Thyroid gland (tissue), 4 donors: Measurements from ENCODE around the gene DEPP1. TPM values are rescaled to one million over a fixed set of nuclear protein-coding genes. Genes with fewer than 3 reads are reported as not detected.
"Not testable (repeated sequence)": the region's sequence is repeated elsewhere in the genome, so short reads cannot be mapped to it uniquely, and the experiment has no call there.

Experiments used
- DNase-seq, 2 donors: peaks; one replicate each; pipeline ENCODE4 v3.0.0-alpha.2; 2019
- H3K27ac ChIP-seq, 3 donors: fragments of 200-600 bp; sonication (generic); 1 replicate in 2 of 3; 2 replicates in 1 of 3; pipeline ENCODE4 v1.5.1; 2016 to 2019; ENCODE audit warnings: mild to moderate bottlenecking in 1 of 3, moderate library complexity in 1 of 3
- H3K27me3 ChIP-seq: fragments of 200-600 bp; sonication (generic); one replicate; pipeline ENCODE4 v1.5.1; 2019
- H3K36me3 ChIP-seq, 2 donors: fragments of 200-600 bp; sonication (generic); one replicate each; pipeline ENCODE4 v1.5.1; 2016 to 2019
- H3K4me1 ChIP-seq, 2 donors: fragments of 200-600 bp; sonication (generic); one replicate each; pipeline ENCODE4 v1.5.1; 2017 to 2019
- H3K4me3 ChIP-seq, 3 donors: fragments of 200-600 bp; sonication (generic); replicated peaks in 1 of 3; 1 replicate in 2 of 3; 2 replicates in 1 of 3; pipeline ENCODE4 v1.5.1; 2016; ENCODE audit warnings: mild to moderate bottlenecking in 1 of 3
- H3K9me3 ChIP-seq: fragments of 200-600 bp; sonication (generic); one replicate; pipeline ENCODE4 v1.5.1; 2017
- POLR2A ChIP-seq, 2 donors: fragments of 450-650 bp; IDR thresholded peaks; one replicate each; pipeline ENCODE4 v1.6.1; 2017; ENCODE audit warnings: antibody characterized with exemption in 2 of 2, mild to moderate bottlenecking in 2 of 2, moderate library complexity in 1 of 2
- WGBS, 2 donors: methylation state at CpG; one replicate each; pipeline ENCODE4 v1.1.5; 2017; 5-methylcytosine and 5-hydroxymethylcytosine counted together
- intact Hi-C: fragments of 100-400 bp; cut with DNase I; formaldehyde crosslinking; loops from one replicate; pipeline ENCODE4 v1.15.1; 2023
- total RNA-seq, 4 donors: library from RNA; depleted of rRNA; stranded (reverse); fragments of >200 nt; gene quantifications; one replicate each; pipeline ENCODE4 v1.2.3, GENCODE V29; 2016
- TF ChIP-seq, protein P1 (sequence below), 6 experiments: fragments of 200-600 bp in 3 of 6; fragments of 450-650 bp in 3 of 6; sonication (generic) in 3 of 6; IDR thresholded peaks; one replicate each; pipeline ENCODE4 v1.5.1; 2016 to 2019; ENCODE audit warnings: antibody characterized with exemption in 6 of 6, mild to moderate bottlenecking in 2 of 6, inconsistent platforms in 1 of 6, moderate library complexity in 1 of 6

The DEPP1 gene, protein sequence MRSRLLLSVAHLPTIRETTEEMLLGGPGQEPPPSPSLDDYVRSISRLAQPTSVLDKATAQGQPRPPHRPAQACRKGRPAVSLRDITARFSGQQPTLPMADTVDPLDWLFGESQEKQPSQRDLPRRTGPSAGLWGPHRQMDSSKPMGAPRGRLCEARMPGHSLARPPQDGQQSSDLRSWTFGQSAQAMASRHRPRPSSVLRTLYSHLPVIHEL
- total RNA-seq: 100 to 1,000 TPM in 2 of 4 donors, 10 to 100 TPM in 2; 45.1 to 518 (median 182) TPM

- peak within 1 kb of the TSS; percentile 59 to 97 (median 95) for H3K27ac ChIP-seq
- H3K27me3 ChIP-seq: no peaks in the 10 kb centered on the region
- H3K9me3 ChIP-seq: no peaks in the 10 kb centered on the region
- H3K4me1 ChIP-seq: peaks cover 56 to 85% of the 10 kb centered on the region in 2 donors
- intact Hi-C loops: no loop called here
- TF ChIP-seq POLR2A (IDR thresholded peaks at IDR 0.05): peak; percentile 93 to 98
- TF ChIP-seq, protein P1, sequence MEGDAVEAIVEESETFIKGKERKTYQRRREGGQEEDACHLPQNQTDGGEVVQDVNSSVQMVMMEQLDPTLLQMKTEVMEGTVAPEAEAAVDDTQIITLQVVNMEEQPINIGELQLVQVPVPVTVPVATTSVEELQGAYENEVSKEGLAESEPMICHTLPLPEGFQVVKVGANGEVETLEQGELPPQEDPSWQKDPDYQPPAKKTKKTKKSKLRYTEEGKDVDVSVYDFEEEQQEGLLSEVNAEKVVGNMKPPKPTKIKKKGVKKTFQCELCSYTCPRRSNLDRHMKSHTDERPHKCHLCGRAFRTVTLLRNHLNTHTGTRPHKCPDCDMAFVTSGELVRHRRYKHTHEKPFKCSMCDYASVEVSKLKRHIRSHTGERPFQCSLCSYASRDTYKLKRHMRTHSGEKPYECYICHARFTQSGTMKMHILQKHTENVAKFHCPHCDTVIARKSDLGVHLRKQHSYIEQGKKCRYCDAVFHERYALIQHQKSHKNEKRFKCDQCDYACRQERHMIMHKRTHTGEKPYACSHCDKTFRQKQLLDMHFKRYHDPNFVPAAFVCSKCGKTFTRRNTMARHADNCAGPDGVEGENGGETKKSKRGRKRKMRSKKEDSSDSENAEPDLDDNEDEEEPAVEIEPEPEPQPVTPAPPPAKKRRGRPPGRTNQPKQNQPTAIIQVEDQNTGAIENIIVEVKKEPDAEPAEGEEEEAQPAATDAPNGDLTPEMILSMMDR (IDR thresholded peaks at IDR 0.05): peak in 4 of 6 experiments; percentile 15 to 31 (median 26)
- H3K4me3 ChIP-seq: peak within 1 kb of the TSS; percentile 3 to 65 (median 12)
- 16 to 22% methylated on average over 12 of the region's 12 CpGs for WGBS, 2 donors
- H3K36me3 ChIP-seq: peaks cover 39 to 41% of the 10 kb centered on the region in 2 donors
- peak; percentile 94 to 96 for DNase-seq
Measured at GRCh38 chr10:44978570-44979280, at the start of gene DEPP1. Gene DEPP1 (minus strand): TSS chr10:44978809. CDS start chr10:44978030, 779 bp downstream.

- no peak for TF ChIP-seq POLR2A (IDR thresholded peaks at IDR 0.05)
- TF ChIP-seq, protein P1 (IDR thresholded peaks at IDR 0.05): no peak
- no peak for DNase-seq
- Histone ChIP-seq H3K9me3 (no peaks in the 10 kb centered on the region), H3K27ac (no peak overlapping the region), H3K27me3 (no peaks in the 10 kb centered on the region), H3K4me3 (no peak overlapping the region), H3K36me3 (no peaks in the 10 kb centered on the region), H3K4me1 (no peaks in the 10 kb centered on the region)
- intact Hi-C loops: no loop called here
- 91 to 96% methylated on average over 2 of the region's 2 CpGs for WGBS, 2 donors
Measured at GRCh38 chr10:45023426-45023825, 44.8 kb upstream of the DEPP1 start.

GRCh38 chr10:45015590-45015989 is 37.0 kb upstream of the DEPP1 start:
- intact Hi-C loops: no loop called here
- Histone ChIP-seq H3K27me3 (no peaks in the 10 kb centered on the region), H3K4me3 (no peak overlapping the region), H3K4me1 (no peaks in the 10 kb centered on the region), H3K36me3 (no peaks in the 10 kb centered on the region), H3K27ac (no peak overlapping the region), H3K9me3 (no peaks in the 10 kb centered on the region)
- TF ChIP-seq, protein P1 (IDR thresholded peaks at IDR 0.05): no peak
- TF ChIP-seq POLR2A (IDR thresholded peaks at IDR 0.05): no peak
- DNase-seq: no peak
- WGBS, 2 donors: 72 to 73% methylated on average over 2 of the region's 2 CpGs

- DNase-seq, H3K9me3 ChIP-seq, H3K4me3 ChIP-seq, H3K27ac ChIP-seq, H3K36me3 ChIP-seq, H3K4me1 ChIP-seq, H3K27me3 ChIP-seq, intact Hi-C loops: not testable (repeated sequence)
- WGBS, 2 donors: 90 to 100% methylated on average over 9 of the region's 10 CpGs
Measured at GRCh38 chr10:45014557-45014956, 35.9 kb upstream of the DEPP1 start.

- H3K4me1 ChIP-seq: peaks cover 6 to 11% of the 10 kb centered on the region in 2 donors
- peak overlapping the region in 2 of 3 donors; percentile 54 to 58 for H3K27ac ChIP-seq
- DNase-seq: peak; percentile 63 to 73
- peaks cover 2 to 10% of the 10 kb centered on the region in 2 donors for H3K36me3 ChIP-seq
- TF ChIP-seq POLR2A (IDR thresholded peaks at IDR 0.05): no peak
- TF ChIP-seq, protein P1 (IDR thresholded peaks at IDR 0.05): peak; percentile 61 to 95 (median 78)
- no peaks in the 10 kb centered on the region for H3K27me3 ChIP-seq
- H3K9me3 ChIP-seq: no peaks in the 10 kb centered on the region
- intact Hi-C loops: loop anchor here (10.0 kb wide), 1 partner anchor 226 kb away; no protein-coding TSS in a partner anchor
- WGBS, 2 donors: 5 to 7% methylated on average over 8 of the region's 8 CpGs
- no peak overlapping the region for H3K4me3 ChIP-seq
Measured at GRCh38 chr10:45008524-45009161, 30.0 kb upstream of the DEPP1 start.
